Measurements from ENCODE around the gene NAA40.

Gene NAA40
- 18.3 to 44.6 (median 30.9) reads per million in 9 experiments for total RNA-seq

GRCh38 chr11:63938479-63939396, at the start of gene NAA40:
Gene NAA40, plus strand, starts transcription at chr11:63939002. Its CDS starts 95 bp downstream, at chr11:63939097.
- peak; percentile 92 for ATAC-seq (replicated peaks)

GRCh38 chr11:63889344-63889743, 49.5 kb upstream of the NAA40 start:
- ATAC-seq (replicated peaks): no peak
- peak overlapping the region; percentile 96 to 98 for H3K27ac Mint-ChIP-seq

More at GRCh38 chr11:63938479-63939396, at the start of gene NAA40:
- H3K27me3 Mint-ChIP-seq: no peaks in the 10 kb centered on the region
- no peaks in the 10 kb centered on the region for H3K9me3 Mint-ChIP-seq
- H3K4me3 Mint-ChIP-seq: peak within 1 kb of the TSS; percentile 85 to 86
- H3K4me1 Mint-ChIP-seq (ENCODE audit: low read depth in 2 of 2): peaks cover 17% of the 10 kb centered on the region in 2 donors
- peak within 1 kb of the TSS; percentile 82 to 92 for H3K27ac Mint-ChIP-seq
- H3K36me3 Mint-ChIP-seq (ENCODE audit: insufficient read depth): peaks cover 23% of the 10 kb centered on the region
- DNase-seq: peak; percentile 87 to 93 (median 91)

GRCh38 chr11:63890368-63890767, 48.4 kb upstream of the NAA40 start:
- Mint-ChIP-seq H3K27ac (peak overlapping the region; percentile 88 to 98), H3K4me1 (ENCODE audit: low read depth in 2 of 2) (peaks cover 61 to 69% of the 10 kb centered on the region in 2 donors), H3K4me3 (peak overlapping the region; percentile 93 to 97)

More at GRCh38 chr11:63889344-63889743, 49.5 kb upstream of the NAA40 start:
- peaks cover 61 to 65% of the 10 kb centered on the region in 2 donors for H3K4me1 Mint-ChIP-seq (ENCODE audit: low read depth in 2 of 2)
- no peaks in the 10 kb centered on the region for H3K9me3 Mint-ChIP-seq
- H3K36me3 Mint-ChIP-seq (ENCODE audit: insufficient read depth): peaks cover 33% of the 10 kb centered on the region
- peak overlapping the region; percentile 93 to 97 for H3K4me3 Mint-ChIP-seq
- no peak for DNase-seq
- no peaks in the 10 kb centered on the region for H3K27me3 Mint-ChIP-seq

GRCh38 chr11:63892228-63892627, 46.6 kb upstream of the NAA40 start:
- no peaks in the 10 kb centered on the region for H3K9me3 Mint-ChIP-seq
- peak overlapping the region; percentile 88 to 98 for H3K27ac Mint-ChIP-seq
- H3K27me3 Mint-ChIP-seq: no peaks in the 10 kb centered on the region
- ATAC-seq (replicated peaks) (no peak), DNase-seq (no peak)
- peaks cover 43% of the 10 kb centered on the region for H3K36me3 Mint-ChIP-seq (ENCODE audit: insufficient read depth)
- peaks cover 66 to 70% of the 10 kb centered on the region in 2 donors for H3K4me1 Mint-ChIP-seq (ENCODE audit: low read depth in 2 of 2)
- H3K4me3 Mint-ChIP-seq: peak overlapping the region in 1 of 2 donors; percentile 13

More at GRCh38 chr11:63890368-63890767, 48.4 kb upstream of the NAA40 start:
- DNase-seq (no peak), ATAC-seq (replicated peaks) (no peak)
- no peaks in the 10 kb centered on the region for H3K27me3 Mint-ChIP-seq
- H3K36me3 Mint-ChIP-seq (ENCODE audit: insufficient read depth): peaks cover 29% of the 10 kb centered on the region
- H3K9me3 Mint-ChIP-seq: no peaks in the 10 kb centered on the region

GRCh38 chr11:63893355-63893754, 45.4 kb upstream of the NAA40 start:
- Mint-ChIP-seq H3K27me3 (no peaks in the 10 kb centered on the region), H3K27ac (no peak overlapping the region), H3K4me3 (no peak overlapping the region), H3K9me3 (no peaks in the 10 kb centered on the region), H3K36me3 (ENCODE audit: insufficient read depth) (peaks cover 44% of the 10 kb centered on the region), H3K4me1 (ENCODE audit: low read depth in 2 of 2) (peaks cover 61 to 62% of the 10 kb centered on the region in 2 donors)
- no peak for ATAC-seq (replicated peaks)
- no peak for DNase-seq

GRCh38 chr11:63896071-63896470, 42.7 kb upstream of the NAA40 start:
- Mint-ChIP-seq H3K36me3 (ENCODE audit: insufficient read depth) (peaks cover 68% of the 10 kb centered on the region), H3K4me1 (ENCODE audit: low read depth in 2 of 2) (peaks cover 34 to 36% of the 10 kb centered on the region in 2 donors), H3K9me3 (no peaks in the 10 kb centered on the region), H3K4me3 (no peak overlapping the region), H3K27me3 (no peaks in the 10 kb centered on the region), H3K27ac (peak overlapping the region; percentile 58 to 85)
- no peak for DNase-seq
- ATAC-seq (replicated peaks): no peak

- Mint-ChIP-seq H3K4me1 (ENCODE audit: low read depth in 2 of 2) (peaks cover 20 to 25% of the 10 kb centered on the region in 2 donors), H3K27me3 (no peaks in the 10 kb centered on the region), H3K27ac (no peak overlapping the region), H3K36me3 (ENCODE audit: insufficient read depth) (peaks cover 79% of the 10 kb centered on the region), H3K4me3 (no peak overlapping the region), H3K9me3 (no peaks in the 10 kb centered on the region)
- ATAC-seq (replicated peaks) (no peak), DNase-seq (no peak)
Observed at GRCh38 chr11:63897459-63898146, 41.2 kb upstream of the NAA40 start.

- ATAC-seq (replicated peaks) (no peak), DNase-seq (no peak)
- H3K9me3 Mint-ChIP-seq: no peaks in the 10 kb centered on the region
- peaks cover 9 to 10% of the 10 kb centered on the region in 2 donors for H3K4me1 Mint-ChIP-seq (ENCODE audit: low read depth in 2 of 2)
- peaks cover 85% of the 10 kb centered on the region for H3K36me3 Mint-ChIP-seq (ENCODE audit: insufficient read depth)
- no peak overlapping the region for H3K4me3 Mint-ChIP-seq
- peak overlapping the region; percentile 13 to 68 for H3K27ac Mint-ChIP-seq
- no peaks in the 10 kb centered on the region for H3K27me3 Mint-ChIP-seq
Observed at GRCh38 chr11:63901660-63902059, 37.1 kb upstream of the NAA40 start.

- Mint-ChIP-seq H3K9me3 (no peaks in the 10 kb centered on the region), H3K4me3 (no peak overlapping the region), H3K27me3 (no peaks in the 10 kb centered on the region), H3K4me1 (ENCODE audit: low read depth in 2 of 2) (peaks cover 4 to 9% of the 10 kb centered on the region in 2 donors), H3K36me3 (ENCODE audit: insufficient read depth) (peaks cover 86% of the 10 kb centered on the region), H3K27ac (peak overlapping the region in 1 of 2 donors; percentile 88)
- DNase-seq (no peak), ATAC-seq (replicated peaks) (no peak)
Observed at GRCh38 chr11:63903884-63904283, 34.9 kb upstream of the NAA40 start.

GRCh38 chr11:63904743-63905142, 34.1 kb upstream of the NAA40 start:
- Mint-ChIP-seq H3K27ac (peak overlapping the region in 1 of 2 donors; percentile 67), H3K4me1 (ENCODE audit: low read depth in 2 of 2) (peaks cover 4 to 9% of the 10 kb centered on the region in 2 donors), H3K36me3 (ENCODE audit: insufficient read depth) (peaks cover 78% of the 10 kb centered on the region), H3K27me3 (no peaks in the 10 kb centered on the region), H3K9me3 (no peaks in the 10 kb centered on the region), H3K4me3 (no peak overlapping the region)
- DNase-seq: no peak
- ATAC-seq (replicated peaks): no peak

- H3K27me3 Mint-ChIP-seq: no peaks in the 10 kb centered on the region
- H3K27ac Mint-ChIP-seq: peak overlapping the region in 1 of 2 donors; percentile 46
- H3K4me3 Mint-ChIP-seq: no peak overlapping the region
- H3K9me3 Mint-ChIP-seq: no peaks in the 10 kb centered on the region
- no peak for DNase-seq
- H3K4me1 Mint-ChIP-seq (ENCODE audit: low read depth in 2 of 2): peaks cover 4 to 9% of the 10 kb centered on the region in 2 donors
- H3K36me3 Mint-ChIP-seq (ENCODE audit: insufficient read depth): peaks cover 78% of the 10 kb centered on the region
- no peak for ATAC-seq (replicated peaks)
Observed at GRCh38 chr11:63905179-63905578, 33.6 kb upstream of the NAA40 start.

- no peaks in the 10 kb centered on the region for H3K9me3 Mint-ChIP-seq
- peaks cover 70% of the 10 kb centered on the region for H3K36me3 Mint-ChIP-seq (ENCODE audit: insufficient read depth)
- no peaks in the 10 kb centered on the region for H3K27me3 Mint-ChIP-seq
- ATAC-seq (replicated peaks): no peak
- H3K4me3 Mint-ChIP-seq: no peak overlapping the region
- peaks cover 4 to 8% of the 10 kb centered on the region in 2 donors for H3K4me1 Mint-ChIP-seq (ENCODE audit: low read depth in 2 of 2)
- H3K27ac Mint-ChIP-seq: peak overlapping the region; percentile 46 to 78
- no peak for DNase-seq
Observed at GRCh38 chr11:63906087-63906486, 32.7 kb upstream of the NAA40 start.

GRCh38 chr11:63906585-63906984, 32.2 kb upstream of the NAA40 start:
- peak; percentile 41 to 48 (median 47) for DNase-seq
- peak overlapping the region in 1 of 2 donors; percentile 78 for H3K27ac Mint-ChIP-seq

More at GRCh38 chr11:63906585-63906984, 32.2 kb upstream of the NAA40 start:
- ATAC-seq (replicated peaks): peak; percentile 55
- no peak overlapping the region for H3K4me3 Mint-ChIP-seq
- peaks cover 65% of the 10 kb centered on the region for H3K36me3 Mint-ChIP-seq (ENCODE audit: insufficient read depth)
- no peaks in the 10 kb centered on the region for H3K9me3 Mint-ChIP-seq
- H3K4me1 Mint-ChIP-seq (ENCODE audit: low read depth in 2 of 2): peaks cover 4 to 5% of the 10 kb centered on the region in 2 donors
- no peaks in the 10 kb centered on the region for H3K27me3 Mint-ChIP-seq

All from effector memory CD8-positive, alpha-beta T cell (primary cell).